GM12892 (cell line): ENCODE data around the gene OPA1.

Experiments used
- POLR2A ChIP-seq: IDR thresholded peaks from 2 replicates; pipeline ENCODE4 v1.6.1; 2011; ENCODE audit warnings: low read depth, low read length, control low read depth
- POLR2AphosphoS5 ChIP-seq: IDR thresholded peaks from 2 replicates; pipeline ENCODE4 v1.6.1; 2011; ENCODE audit warnings: low read depth, low read length, control low read depth
- TAF1 ChIP-seq: IDR thresholded peaks from 2 replicates; pipeline ENCODE4 v1.6.1; 2011; ENCODE audit warnings: low read depth, mild to moderate bottlenecking, control low read depth, low read length, borderline replicate concordance

DNA sequence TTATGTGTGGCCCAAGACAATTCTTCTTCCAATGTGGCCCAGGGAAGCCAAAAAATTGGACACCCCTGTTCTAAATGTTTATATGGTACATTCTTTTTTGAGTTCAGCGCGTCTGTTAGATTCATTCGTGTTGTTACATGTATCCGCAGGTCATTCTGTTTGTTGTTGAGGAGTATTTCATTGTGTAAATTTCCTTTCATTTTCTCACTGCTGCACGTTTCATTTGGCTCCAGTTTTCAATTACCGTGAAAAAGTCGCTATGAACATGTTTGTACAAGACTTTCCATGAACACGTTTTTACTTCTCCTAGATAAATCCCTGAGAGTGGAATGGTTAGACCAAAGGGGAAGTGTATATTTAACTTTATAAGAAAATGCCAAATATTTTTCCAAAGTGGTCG, 7.5 kb upstream of the OPA1 start:
- no peak for TF ChIP-seq POLR2A
- TF ChIP-seq TAF1: no peak
- TF ChIP-seq POLR2AphosphoS5: no peak
